Lung (tissue), 12 donors: ENCODE data around the gene OR4K15. TPM values are rescaled to one million over a fixed set of nuclear protein-coding genes. Genes with fewer than 3 reads are reported as not detected.
"Not testable (repeated sequence)": the region's sequence is repeated elsewhere in the genome, so short reads cannot be mapped to it uniquely, and the experiment has no call there.

Experiments used
- ATAC-seq: fragments of 200-7000 bp; cut with Tn5 transposase; one replicate; pipeline ENCODE4 v1.9.1; 2020; ENCODE audit warnings: moderate number of reproducible peaks; ENCODE audit not compliant: insufficient read depth, low FRiP score
- DNase-seq, 3 donors: peaks; one replicate each; pipeline ENCODE4 v3.0.0-alpha.2; 2013 to 2017
- H3K27ac ChIP-seq, 2 donors: one replicate each; pipeline ENCODE4 v1.5.1; 2013; ENCODE audit warnings: mild to moderate bottlenecking in 2 of 2, moderate library complexity in 2 of 2, control low read depth in 1 of 2, inconsistent platforms in 1 of 2, low read depth in 1 of 2, low read length in 1 of 2
- H3K27me3 ChIP-seq, 3 donors: one replicate each; pipeline ENCODE4 v1.5.1; 2013; ENCODE audit warnings: low read length in 2 of 3; ENCODE audit not compliant: control insufficient read depth in 3 of 3, insufficient read depth in 3 of 3
- H3K36me3 ChIP-seq, 4 donors: one replicate each; pipeline ENCODE4 v1.5.1; 2013; ENCODE audit warnings: low read length in 4 of 4, mild to moderate bottlenecking in 1 of 4, moderate library complexity in 1 of 4; ENCODE audit not compliant: control insufficient read depth in 4 of 4, insufficient read depth in 4 of 4
- H3K4me1 ChIP-seq, 5 donors: one replicate each; pipeline ENCODE4 v1.5.1; 2013; ENCODE audit warnings: low read length in 5 of 5, mild to moderate bottlenecking in 2 of 5, moderate library complexity in 1 of 5; ENCODE audit not compliant: control insufficient read depth in 5 of 5, insufficient read depth in 5 of 5
- H3K4me3 ChIP-seq: one replicate; pipeline ENCODE4 v1.5.1; 2013; ENCODE audit warnings: mild to moderate bottlenecking, control low read depth, moderate library complexity
- H3K9ac ChIP-seq, 2 donors: one replicate each; pipeline ENCODE4 v1.5.1; 2013; ENCODE audit warnings: low read length in 2 of 2, control low read depth in 1 of 2; ENCODE audit not compliant: insufficient read depth in 1 of 2
- H3K9me3 ChIP-seq, 4 donors: one replicate each; pipeline ENCODE4 v1.5.1; 2013; ENCODE audit warnings: low read length in 3 of 4, mild to moderate bottlenecking in 1 of 4, moderate library complexity in 1 of 4; ENCODE audit not compliant: control insufficient read depth in 4 of 4, insufficient read depth in 3 of 4
- WGBS, 2 donors: extraction: QIAGEN DNeasy Blood & Tissue Kit; methylation state at CpG; one replicate each; pipeline ENCODE4 v1.1.7; 2013; 5-methylcytosine and 5-hydroxymethylcytosine counted together
- polyA plus RNA-seq, 2 donors: library from polyadenylated mRNA; stranded (reverse); fragments of 200-250 nt; gene quantifications; one replicate each; pipeline ENCODE4 v1.2.1, GENCODE V29; 2013
- total RNA-seq, 2 donors: library from RNA; depleted of rRNA in 1 of 2; stranded (reverse); fragments of >200 nt in 1 of 2; gene quantifications; one replicate each; pipeline ENCODE4 v1.2.1, GENCODE V29; 2014 to 2021
- TF ChIP-seq, protein P1 (sequence below): IDR thresholded peaks from 2 replicates; pipeline ENCODE4 v1.5.1; 2012; ENCODE audit warnings: mild to moderate bottlenecking; ENCODE audit errors: control extremely low read depth, extremely low read depth
- donor health status: control.
- donor health status: control.
- donor health status: Bipolar disorder and iron deficiency.
- donor health status: healthy.
- donor health status: DM: yes; HTN: yes; CAD: no.

The OR4K15 gene
- total and polyA plus RNA-seq, 4 donors = not detected

GRCh38 chr14:19947413-19948090 is 27.8 kb upstream of the OR4K15 start:
- H3K36me3 ChIP-seq = no peaks in the 10 kb centered on the region
- 80 to 84% methylated on average over 3 of the region's 3 CpGs for WGBS, 2 donors
- H3K4me3 ChIP-seq = no peak overlapping the region
- H3K9ac ChIP-seq = no peak overlapping the region
- H3K9me3 ChIP-seq = peaks cover 0 to 3% (median 0%) of the 10 kb centered on the region in 4 donors
- no peak for ATAC-seq
- H3K4me1 ChIP-seq = no peaks in the 10 kb centered on the region
- H3K27me3 ChIP-seq = no peaks in the 10 kb centered on the region
- no peak overlapping the region for H3K27ac ChIP-seq
- TF ChIP-seq, protein P1, sequence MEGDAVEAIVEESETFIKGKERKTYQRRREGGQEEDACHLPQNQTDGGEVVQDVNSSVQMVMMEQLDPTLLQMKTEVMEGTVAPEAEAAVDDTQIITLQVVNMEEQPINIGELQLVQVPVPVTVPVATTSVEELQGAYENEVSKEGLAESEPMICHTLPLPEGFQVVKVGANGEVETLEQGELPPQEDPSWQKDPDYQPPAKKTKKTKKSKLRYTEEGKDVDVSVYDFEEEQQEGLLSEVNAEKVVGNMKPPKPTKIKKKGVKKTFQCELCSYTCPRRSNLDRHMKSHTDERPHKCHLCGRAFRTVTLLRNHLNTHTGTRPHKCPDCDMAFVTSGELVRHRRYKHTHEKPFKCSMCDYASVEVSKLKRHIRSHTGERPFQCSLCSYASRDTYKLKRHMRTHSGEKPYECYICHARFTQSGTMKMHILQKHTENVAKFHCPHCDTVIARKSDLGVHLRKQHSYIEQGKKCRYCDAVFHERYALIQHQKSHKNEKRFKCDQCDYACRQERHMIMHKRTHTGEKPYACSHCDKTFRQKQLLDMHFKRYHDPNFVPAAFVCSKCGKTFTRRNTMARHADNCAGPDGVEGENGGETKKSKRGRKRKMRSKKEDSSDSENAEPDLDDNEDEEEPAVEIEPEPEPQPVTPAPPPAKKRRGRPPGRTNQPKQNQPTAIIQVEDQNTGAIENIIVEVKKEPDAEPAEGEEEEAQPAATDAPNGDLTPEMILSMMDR = no peak
- DNase-seq = no peak

GRCh38 chr14:19949218-19949617 is 26.2 kb upstream of the OR4K15 start:
- WGBS, 2 donors = 73 to 81% methylated on average over 2 of the region's 2 CpGs
- no peak overlapping the region for H3K9ac ChIP-seq
- DNase-seq (no peak), ATAC-seq (no peak)
- no peak overlapping the region for H3K27ac ChIP-seq
- no peak overlapping the region for H3K4me3 ChIP-seq
- no peaks in the 10 kb centered on the region for H3K4me1 ChIP-seq
- no peaks in the 10 kb centered on the region for H3K36me3 ChIP-seq
- H3K9me3 ChIP-seq = peaks cover 0 to 3% (median 0%) of the 10 kb centered on the region in 4 donors
- no peaks in the 10 kb centered on the region for H3K27me3 ChIP-seq
- TF ChIP-seq, protein P1 = no peak

- WGBS, 2 donors = 64 to 65% methylated on average over 2 of the region's 2 CpGs
- H3K4me1 ChIP-seq, H3K27ac ChIP-seq, ATAC-seq, H3K9me3 ChIP-seq, H3K9ac ChIP-seq, H3K27me3 ChIP-seq, H3K4me3 ChIP-seq, DNase-seq, H3K36me3 ChIP-seq: not testable (repeated sequence)
These were observed 5.7 kb upstream of the OR4K15 start for GRCh38 chr14:19969735-19970134.

- no peak for DNase-seq
- Histone ChIP-seq H3K4me3 (no peak overlapping the region), H3K9me3 (no peaks in the 10 kb centered on the region), H3K9ac (no peak overlapping the region), H3K4me1 (no peaks in the 10 kb centered on the region), H3K27ac (no peak overlapping the region), H3K27me3 (no peaks in the 10 kb centered on the region), H3K36me3 (no peaks in the 10 kb centered on the region)
- WGBS, 2 donors = 69 to 82% methylated on average over 1 of the region's 1 CpG
- TF ChIP-seq, protein P1 = no peak
- ATAC-seq = no peak
These were observed 547 bp upstream of the OR4K15 start for GRCh38 chr14:19974844-19975243.
